HG02571 (cell line): ENCODE data around the gene PC.

Source experiments
- ATAC-seq: cut with Tn5 transposase; IDR thresholded peaks from one replicate; pipeline ENCODE4 v1.9.1; 2021; ENCODE audit warnings: mild to moderate bottlenecking, moderate library complexity; ENCODE audit not compliant: unreplicated experiment

Gene PC

DNA sequence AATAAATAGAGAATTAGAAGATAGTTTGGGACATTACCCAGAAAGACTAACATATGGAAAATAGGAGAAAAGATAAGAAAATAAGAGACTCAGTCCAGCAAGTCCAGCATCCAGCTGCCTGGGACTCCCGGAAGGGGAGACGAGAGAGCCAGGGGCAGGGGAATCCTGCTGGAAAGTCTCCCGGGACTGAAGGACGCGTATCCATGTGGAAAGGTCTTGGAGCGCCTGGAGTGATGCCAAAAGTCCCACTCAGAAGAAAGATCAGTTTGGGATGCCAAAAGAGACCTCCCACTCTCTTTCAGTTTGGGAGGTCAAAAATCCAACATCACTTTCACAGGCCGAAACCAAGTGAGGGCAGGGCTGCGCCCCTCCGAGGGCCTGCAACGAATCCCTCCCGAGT lies 70.7 kb downstream of the PC start:
- no peak for ATAC-seq

DNA sequence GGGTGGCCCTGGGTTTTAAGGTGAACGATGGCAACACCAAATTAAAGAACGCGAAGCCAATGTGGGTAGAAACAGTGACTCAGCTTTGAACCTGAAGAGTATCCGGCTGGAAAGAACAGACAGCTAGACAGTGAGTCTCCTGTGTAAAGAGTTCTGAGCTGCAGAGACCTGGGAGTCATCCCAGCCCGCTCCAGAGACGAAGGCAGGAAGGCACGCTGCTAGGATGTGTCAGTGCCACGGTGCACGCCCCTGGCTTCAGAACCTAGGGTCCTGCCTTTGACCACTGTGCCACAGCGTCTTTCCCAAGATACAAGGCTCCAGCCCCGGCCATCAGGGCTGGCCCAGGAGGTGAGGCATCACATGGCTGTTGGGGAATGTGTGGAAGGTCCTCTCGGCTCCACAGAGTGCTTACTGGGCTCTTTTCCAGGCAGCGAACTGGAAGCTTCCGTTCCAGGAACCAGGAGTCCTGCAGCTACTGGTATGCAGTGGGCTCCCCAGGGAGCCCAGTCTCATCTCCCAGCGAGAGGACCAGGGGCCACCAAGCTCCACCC lies 71.4 kb downstream of the PC start:
- no peak for ATAC-seq

DNA sequence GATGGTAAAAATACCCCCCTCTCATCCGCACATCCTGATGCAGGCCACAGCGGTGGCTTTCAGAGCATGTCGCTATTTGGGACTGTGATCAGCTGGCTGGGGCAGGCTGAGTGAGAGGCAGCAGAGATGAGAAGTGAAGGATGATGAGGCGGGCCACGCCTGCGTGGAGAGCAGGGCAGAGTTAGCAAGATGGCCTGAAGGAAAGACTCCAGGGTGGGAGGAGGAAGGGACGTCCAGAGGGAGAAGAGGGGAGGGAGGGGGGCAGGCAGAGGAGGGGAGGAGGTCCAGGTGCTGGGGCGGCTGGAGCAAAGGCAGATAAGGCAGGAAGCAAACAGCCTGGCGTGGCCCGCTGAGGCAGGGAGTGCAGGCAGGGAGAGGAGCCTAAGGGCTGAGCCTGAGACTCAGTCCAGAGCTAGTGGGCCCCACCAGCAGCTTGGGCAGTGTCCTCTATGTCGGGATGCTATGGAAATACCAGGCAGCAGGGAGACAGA lies 72.2 kb downstream of the PC start:
- no peak for ATAC-seq

DNA sequence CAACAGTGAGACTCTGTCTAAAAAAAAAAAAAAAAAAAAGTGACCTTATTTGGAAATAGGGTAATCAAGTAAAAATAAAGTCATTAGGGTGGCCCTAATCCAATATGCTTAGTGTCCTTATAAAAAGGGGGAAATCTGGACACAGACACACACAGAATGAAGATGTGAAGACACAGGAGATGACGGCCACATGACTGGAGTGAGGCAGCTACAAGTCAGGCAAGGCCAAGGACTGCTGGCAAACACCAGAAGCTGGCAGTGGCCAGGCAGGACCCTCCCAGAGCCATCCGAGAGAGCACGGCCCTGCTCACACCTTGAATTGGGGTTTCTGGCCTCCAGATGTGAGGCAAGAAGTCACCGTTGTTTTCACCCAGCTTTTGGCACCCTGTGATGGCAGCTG lies 72.7 kb downstream of the PC start:
- no peak for ATAC-seq

DNA sequence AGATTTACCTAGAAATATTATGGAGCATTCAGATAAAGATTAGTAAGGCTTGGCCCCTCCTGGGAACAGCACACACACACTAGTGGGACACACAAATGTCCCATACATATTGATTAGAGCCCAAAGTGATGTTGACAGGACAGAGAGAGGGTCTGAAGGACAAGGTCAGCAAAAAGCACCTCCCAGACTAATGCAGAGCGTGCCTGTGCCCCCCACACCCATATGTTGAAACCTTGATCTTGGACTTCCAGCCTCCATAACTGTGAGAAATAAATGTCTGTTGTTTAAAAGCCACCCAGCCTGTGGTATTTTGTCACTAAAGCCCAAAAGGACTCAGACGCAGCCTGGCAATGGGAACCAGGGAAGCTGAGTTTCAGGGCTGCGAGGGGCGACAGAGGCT lies 73.7 kb downstream of the PC start:
- no peak for ATAC-seq

DNA sequence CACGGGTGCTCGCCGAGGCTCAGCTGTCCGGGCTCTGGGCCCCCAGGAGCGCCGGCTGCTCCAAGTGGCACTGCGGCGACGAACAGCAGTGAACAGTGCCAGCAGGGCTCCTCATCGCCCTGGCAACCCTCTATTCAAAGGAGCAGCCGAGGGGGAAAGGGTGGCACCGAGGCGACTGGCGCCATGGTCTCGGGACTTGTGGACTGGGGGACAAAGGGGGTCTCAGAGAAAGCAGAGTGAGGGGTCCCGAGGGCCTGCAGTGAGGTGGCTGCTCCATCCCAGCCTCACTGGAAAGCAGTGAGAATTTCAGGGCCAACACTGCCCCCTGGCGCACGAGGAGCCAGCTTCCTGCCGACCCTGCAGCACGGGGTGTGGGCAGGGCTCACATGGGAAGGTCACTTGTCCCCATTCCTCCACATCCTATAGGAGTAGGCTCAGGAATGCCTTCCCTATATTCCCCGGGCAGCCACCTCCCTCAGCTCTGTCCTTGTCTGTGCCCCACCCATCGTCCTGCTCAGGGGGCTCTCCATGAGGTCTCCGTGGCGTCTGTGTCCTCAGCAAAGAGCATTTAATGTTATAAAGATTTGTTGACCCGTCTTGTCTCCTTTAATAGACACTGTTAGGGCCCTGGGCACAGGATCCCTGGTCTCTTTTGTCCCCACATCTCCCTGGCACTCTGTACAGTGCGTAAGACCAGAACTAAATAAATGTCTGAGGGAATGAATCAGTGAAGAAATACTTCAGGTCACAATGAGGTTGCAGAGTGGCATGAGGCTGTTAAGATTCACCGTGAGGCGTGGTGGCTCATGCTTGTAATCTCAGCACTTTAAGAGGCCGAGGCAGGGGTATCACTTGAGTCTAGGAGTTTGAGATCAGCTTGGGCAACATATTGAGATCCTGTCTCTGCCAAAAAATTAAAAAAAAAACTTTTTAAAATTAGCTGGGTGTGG lies 74.9 kb downstream of the PC start:
- ATAC-seq = no peak

DNA sequence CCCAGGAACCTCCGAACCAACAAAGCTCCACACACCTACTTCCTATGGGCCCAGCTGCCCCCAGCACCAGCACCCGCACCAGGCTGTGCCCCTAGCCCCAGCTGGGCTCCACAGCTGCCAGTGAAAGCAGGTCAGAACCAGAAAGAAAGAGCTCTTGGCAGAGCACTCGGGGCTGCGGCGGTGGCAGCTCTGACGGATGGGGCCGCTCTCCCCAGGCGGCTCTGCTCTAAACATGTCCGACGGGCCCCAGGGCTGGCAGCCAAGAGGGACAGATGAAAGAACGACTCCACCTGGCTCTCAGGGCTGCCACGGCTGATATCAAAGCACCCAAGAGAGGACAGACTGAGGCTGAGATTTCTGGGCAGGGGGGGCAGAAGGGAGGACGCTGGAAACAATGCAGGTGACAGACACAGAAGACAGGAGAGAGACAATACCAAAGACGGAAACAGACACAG lies 75.6 kb downstream of the PC start:
- no peak for ATAC-seq

DNA sequence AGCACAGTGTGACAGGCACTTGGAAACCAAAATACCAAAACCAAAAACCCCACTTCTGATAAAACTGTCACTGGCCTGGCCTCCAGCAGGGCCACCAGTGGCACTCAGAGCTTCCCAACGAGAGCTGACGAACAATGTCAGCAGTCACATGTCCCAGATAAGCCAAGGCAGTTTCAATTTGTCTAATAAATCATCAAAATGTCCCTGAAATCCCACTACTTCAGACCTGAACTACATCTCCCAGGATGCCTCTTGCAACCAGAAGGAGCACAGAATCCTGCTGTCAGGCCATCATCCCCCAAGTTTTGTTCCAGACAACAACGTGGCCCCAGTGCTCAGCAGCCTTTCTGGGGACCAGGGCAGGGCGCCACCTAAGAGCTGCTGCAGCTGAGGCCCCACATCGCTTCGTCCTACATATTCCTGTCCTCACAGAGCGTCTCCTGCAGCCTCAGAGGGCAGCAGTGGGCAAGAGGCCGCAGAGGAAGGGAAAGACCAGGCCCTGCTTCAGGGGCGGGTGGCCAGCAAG lies 76.2 kb downstream of the PC start:
- no peak for ATAC-seq

DNA sequence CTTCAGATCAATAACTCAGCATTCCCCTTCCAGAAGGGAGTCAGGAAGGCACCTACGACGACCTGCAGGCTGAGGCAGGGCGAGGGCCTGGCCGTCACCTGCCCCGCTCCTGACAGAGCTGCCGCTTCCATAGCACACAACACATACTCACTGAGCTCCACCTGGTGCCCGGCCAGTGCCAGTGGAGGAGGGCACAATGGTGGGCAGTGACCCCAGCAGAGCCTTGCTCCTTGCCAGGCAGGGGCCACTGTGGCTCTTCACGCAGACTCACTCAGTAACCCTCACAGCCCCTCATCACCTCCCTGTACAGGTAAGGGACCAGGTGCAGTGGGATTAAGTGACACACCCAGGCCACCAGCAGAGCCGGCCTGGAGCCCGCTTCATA lies 76.7 kb downstream of the PC start:
- no peak for ATAC-seq

DNA sequence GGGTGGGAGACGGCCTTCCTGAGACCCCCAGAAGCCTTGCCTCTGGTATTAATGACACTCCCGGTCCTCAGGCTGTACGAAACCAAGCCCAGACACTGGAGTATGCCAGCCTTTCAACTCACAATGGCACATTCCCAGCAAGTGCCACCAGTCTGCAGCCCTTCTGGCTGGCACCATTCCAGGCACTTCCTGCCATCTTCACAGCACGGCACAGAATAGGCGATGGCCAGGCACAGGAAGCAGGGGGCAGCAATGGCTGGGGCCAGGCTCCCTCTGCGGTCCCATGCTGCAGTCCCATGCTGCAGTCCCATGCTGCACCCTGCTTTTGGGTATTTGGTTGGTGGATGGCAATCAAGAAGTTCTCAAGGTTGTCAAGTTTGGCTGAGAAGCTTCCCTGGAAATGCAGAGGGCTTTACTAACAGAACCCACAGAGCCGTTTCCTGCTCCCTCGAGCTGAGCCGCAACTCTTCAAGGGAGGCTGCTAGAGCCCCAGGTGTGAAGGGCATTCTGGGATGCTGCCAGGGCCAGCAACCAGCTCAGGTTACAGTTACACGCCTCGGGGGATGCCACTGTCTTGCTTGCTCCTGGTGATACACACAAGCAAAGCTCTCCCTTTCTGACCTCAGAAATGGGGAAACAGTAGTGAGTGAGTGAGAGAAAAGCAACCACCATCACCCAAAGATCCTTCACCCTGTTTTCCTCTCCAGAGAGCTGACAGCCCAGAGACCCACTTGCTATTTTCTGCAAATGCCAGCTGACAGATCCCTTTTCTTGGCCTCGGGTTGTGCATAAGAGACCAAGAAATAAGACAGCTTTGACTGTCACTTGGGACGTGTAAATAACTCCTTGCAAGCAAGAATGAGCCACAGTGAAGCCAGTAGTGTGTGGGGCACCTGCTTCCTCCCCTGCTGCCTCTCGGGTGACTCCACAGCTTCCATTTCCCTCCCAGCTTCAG lies 77.4 kb downstream of the PC start:
- no peak for ATAC-seq

DNA sequence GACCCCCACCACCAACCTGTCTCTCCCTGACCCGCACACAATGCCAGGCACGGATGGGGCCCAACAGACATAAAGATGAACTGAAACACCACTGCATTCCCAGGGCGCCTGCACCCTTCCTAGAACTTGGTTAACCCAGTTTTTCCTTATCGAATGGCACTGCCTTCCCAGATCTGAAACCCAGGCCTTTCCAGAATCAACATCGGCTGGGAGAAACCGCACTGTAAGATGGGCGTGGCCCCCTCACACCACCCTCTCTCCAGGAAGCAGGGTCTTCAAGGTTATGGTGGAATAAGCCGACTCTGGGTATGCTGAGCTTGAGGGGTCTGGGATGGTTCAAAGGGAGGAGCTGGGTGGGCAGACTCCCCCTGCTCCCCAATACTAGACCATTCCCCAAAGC lies 78.2 kb downstream of the PC start:
- ATAC-seq = no peak

DNA sequence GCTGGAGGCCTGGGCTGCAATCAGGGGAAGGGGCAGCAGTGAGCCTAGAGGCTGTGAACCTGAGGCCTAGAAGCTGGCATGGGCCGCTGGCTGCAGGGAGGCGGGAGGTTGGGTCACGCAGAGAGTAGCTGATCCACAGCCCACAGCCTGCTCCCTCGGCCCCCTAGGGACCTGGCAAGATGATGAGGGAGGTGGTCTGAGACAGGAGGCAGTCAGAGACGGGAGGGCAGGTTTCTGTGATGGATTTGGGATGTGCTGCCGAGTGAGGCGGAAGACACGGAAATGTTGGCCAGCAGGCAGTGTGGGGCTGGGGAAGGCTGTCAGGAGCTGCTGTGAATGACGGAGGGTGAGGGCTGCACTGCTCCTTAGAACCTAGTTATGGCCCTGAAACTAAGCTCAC lies 78.6 kb downstream of the PC start:
- no peak for ATAC-seq

DNA sequence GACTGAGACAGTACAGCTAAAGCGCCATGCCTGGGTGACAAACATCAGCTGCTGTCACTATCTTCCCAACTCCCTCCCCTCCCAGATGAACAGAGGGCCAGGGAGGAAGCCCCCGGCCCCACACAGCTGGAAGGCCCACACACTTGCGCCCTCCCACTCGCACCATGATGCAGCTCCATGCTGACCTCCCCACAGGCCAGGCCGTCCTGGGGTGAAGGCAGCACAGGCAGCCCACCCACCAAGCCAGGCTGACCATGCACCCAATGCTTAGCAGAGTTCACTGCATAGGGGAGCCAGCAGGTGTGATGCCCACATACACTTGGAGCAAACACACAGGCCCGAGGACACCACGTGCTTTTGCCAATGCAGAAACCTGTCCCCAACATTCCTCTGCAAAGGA lies 79.2 kb downstream of the PC start:
- no peak for ATAC-seq

DNA sequence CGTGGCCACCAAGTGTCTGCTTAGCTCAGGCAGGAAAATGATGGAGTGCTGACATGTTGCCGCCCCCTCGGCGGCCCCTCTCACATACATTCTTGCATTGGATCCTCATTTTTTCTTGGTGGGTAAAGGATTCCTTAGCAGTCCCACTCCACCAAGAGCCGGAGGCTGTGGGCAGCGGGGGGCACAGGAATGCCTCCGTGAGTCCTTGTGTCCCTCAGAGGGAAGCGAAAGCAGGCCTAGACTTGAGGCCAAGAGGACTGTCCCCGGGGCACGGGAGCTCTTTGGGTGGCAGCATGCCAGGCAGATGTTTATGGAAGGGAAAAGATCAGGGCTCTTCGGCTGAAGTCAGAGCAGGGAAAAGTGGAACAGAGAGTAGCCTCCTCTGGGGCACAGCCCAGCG lies 79.7 kb downstream of the PC start:
- ATAC-seq = no peak

DNA sequence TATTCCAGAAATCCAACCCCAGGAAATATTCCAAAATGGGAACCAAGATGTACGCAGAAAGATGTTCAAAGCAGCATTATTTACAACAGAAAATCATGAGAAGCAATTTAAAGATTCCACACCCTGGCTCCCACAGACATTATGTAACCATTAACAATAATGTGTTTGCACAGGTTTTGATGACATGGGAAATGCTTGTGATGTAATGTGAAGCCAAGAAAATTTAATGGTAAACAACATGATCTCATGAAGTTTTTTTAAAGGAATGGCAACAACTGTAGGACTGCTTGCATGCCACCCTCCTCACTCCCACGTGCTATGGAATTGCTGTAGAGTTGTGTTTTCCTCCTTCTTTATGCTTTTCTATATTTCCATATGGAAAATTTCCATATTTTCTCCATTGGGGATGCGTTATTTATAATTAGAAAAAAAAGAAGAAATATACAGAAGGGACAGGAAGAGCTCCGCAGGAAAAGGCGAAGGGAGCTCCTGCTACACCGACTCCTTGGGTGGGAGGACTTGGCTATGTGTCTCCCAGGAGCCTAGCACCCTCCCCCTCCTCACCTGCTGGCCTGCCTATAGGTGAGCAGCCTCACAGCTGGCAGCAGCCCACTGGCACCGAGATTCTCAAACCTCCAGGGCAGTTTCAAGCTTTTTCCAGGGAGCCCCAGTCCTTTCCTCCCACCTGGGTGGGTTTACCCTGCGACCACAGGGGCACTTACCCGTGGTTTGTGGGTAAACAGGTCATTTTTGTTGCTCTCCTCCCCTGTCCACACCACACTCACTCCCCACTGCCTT lies 80.4 kb downstream of the PC start:
- no peak for ATAC-seq

DNA sequence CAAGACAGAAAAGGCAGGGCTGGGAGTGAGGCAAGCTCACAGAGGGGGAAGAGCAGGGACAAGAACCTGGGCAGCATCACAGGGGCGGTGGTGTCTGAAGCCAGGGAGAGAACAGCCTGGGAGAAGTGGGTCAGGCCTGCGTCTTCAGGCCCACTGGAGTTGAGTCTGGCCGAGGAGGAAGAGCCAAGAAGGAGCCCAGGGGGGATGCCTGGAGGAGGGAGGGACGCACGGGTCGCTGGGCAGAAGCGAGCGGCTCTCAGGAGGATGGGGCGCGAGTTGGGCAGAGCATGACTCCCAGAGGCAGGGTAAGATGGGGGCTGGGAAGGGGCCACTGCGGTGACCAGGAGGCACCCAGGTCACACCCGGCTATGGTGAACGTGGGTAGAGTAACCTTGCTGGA lies 82.8 kb downstream of the PC start:
- no peak for ATAC-seq

DNA sequence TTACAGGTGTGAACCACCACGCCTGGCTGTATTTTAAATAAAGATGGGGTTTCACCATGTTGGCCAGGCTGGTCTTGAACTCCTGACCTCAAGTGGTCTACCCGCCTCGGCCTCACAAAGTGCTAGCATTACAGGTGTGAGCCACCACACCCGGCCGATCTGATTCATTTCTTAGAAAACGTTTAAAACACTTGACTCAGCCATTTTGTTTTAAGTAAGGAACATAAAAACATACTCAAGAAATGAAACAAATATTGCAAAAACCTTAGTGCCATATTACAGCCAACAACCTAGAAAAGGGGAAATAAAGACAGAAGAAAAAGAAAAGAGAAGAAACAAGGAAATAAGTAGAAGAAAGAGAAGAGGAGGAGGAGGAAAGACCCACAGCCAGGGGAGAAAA lies 84.0 kb downstream of the PC start:
- ATAC-seq = no peak

DNA sequence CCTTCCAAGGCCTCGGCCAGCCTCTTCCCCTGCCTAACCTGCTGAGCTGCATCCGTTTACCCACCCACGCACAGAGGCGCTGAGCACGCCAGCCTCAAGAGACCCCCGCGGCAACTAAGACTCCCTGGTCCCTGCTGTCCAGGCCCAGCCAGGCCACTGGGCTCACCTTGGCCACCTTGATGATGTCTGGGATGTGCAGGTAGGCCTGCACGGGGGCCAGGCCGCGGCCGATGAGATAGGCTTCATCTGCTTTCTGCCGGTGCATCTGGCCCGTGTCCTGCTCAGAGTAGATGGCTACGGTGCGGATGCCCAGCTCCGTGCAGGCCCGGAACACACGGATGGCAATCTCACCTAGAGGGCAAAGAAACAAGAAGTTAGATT lies 86.7 kb downstream of the PC start:
- ATAC-seq = no peak

DNA sequence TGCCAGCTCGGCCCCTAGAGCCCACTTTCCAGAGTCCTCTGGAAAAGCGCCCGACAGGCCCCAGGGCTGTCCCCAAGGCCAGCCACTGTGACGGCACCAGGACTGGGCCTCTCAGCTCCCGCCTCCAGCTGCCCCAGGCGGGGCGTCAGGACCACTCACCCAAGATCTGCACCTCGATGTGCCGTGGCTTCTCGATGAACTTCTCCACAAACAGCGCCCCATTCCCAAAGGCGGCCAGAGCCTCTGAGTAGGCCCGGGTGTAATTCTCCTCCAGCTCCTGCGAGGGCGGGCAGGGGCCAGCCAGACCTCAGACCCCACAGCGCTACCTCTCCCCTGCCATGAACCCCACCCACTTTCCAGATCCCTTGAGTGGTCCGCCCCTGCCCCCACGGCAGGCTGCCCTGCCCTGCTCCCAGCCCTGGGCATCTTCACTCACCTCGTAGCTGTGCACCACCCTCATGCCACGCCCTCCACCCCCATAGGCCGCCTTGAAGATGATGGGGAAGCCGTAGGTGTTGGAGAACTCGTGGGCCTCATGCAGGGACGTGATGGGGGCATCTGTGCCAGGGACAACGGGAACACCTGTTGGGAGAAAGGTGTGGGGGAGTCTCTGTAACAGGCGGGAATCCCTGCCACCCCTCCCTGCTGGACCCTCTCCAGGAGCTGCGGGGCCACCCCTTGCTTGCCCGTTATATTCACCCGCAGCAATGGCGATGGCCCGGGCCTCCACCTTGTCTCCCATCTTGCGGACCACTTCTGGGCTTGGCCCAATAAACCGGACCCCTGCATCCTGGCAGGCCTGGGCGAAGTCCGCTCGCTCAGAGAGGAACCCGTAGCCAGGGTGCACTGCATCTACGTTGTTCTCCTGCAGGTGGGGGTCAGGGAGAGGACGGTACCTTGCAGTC lies 87.3 kb downstream of the PC start:
- ATAC-seq = no peak
